Hematopoietic multipotent progenitor cell treated with erythropoietin and hydrocortisone succinate and interleukin-3 and kit ligand, for 8 days (in vitro differentiated cells): Measurements from ENCODE around the gene GALNT18.

Experiments
- DNase-seq: peaks from one replicate; pipeline ENCODE4 v3.0.0-alpha.2; 2015

Gene GALNT18

GRCh38 chr11:11621573-11622339, at the start of gene GALNT18:
TSS of gene GALNT18 (minus strand) at chr11:11622005.
- peak; percentile 88 for DNase-seq

GRCh38 chr11:11670574-11670973, 48.8 kb upstream of the GALNT18 start:
- no peak for DNase-seq

GRCh38 chr11:11669233-11669846, 47.5 kb upstream of the GALNT18 start:
- DNase-seq: no peak

- no peak for DNase-seq
Observed at GRCh38 chr11:11668781-11669180, 47.0 kb upstream of the GALNT18 start.

- no peak for DNase-seq
Observed at GRCh38 chr11:11668274-11668673, 46.5 kb upstream of the GALNT18 start.

GRCh38 chr11:11667056-11667455, 45.3 kb upstream of the GALNT18 start:
- peak; percentile 28 for DNase-seq

GRCh38 chr11:11665407-11665806, 43.6 kb upstream of the GALNT18 start:
- no peak for DNase-seq

- no peak for DNase-seq
Observed at GRCh38 chr11:11663907-11664306, 42.1 kb upstream of the GALNT18 start.

GRCh38 chr11:11662578-11662977, 40.8 kb upstream of the GALNT18 start:
- no peak for DNase-seq

GRCh38 chr11:11661326-11662040, 39.7 kb upstream of the GALNT18 start:
- DNase-seq: no peak

- no peak for DNase-seq
Observed at GRCh38 chr11:11660363-11660740, 38.5 kb upstream of the GALNT18 start.

- DNase-seq: no peak
Observed at GRCh38 chr11:11659567-11660362, 38.0 kb upstream of the GALNT18 start.

GRCh38 chr11:11657218-11657955, 35.6 kb upstream of the GALNT18 start:
- no peak for DNase-seq

GRCh38 chr11:11641581-11641980, 19.8 kb upstream of the GALNT18 start:
- DNase-seq: no peak

GRCh38 chr11:11640996-11641395, 19.2 kb upstream of the GALNT18 start:
- DNase-seq: no peak

GRCh38 chr11:11640152-11640551, 18.3 kb upstream of the GALNT18 start:
- DNase-seq: no peak

- DNase-seq: no peak
Observed at GRCh38 chr11:11636671-11637070, 14.9 kb upstream of the GALNT18 start.

- DNase-seq: no peak
Observed at GRCh38 chr11:11635443-11635842, 13.6 kb upstream of the GALNT18 start.

GRCh38 chr11:11629368-11629767, 7.6 kb upstream of the GALNT18 start:
- no peak for DNase-seq

- DNase-seq: no peak
Observed at GRCh38 chr11:11628651-11629050, 6.8 kb upstream of the GALNT18 start.

- DNase-seq: no peak
Observed at GRCh38 chr11:11626128-11626527, 4.3 kb upstream of the GALNT18 start.

GRCh38 chr11:11624926-11625325, 3.1 kb upstream of the GALNT18 start:
- DNase-seq: no peak
